PC-3 (cell line): Measurements from ENCODE around the gene CRTC1. TPM values are rescaled to one million over a fixed set of nuclear protein-coding genes. Genes with fewer than 3 reads are reported as not detected.

Experiments
- ATAC-seq: fragments of 200-7000 bp; cut with Tn5 transposase; 2 replicates; pipeline ENCODE4 v1.9.1; 2020; ENCODE audit warnings: mild to moderate bottlenecking, moderate library complexity
- BruUV-seq: library from RNA; stranded (reverse); fragments of 400-500 nt; replicated peaks from 2 replicates; lab custom pipeline; 2021; lab: Mats Ljungman, UMichigan
- CTCF ChIA-PET: fragments of 300-600 bp; sonication (Branson Sonifier 250); formaldehyde crosslinking; loops from one replicate; lab custom pipeline; 2022; ENCODE audit warnings: antibody characterized with exemption; lab: Charles Lee
- POLR2A ChIA-PET: fragments of 300-600 bp; sonication (Branson Sonifier 250); formaldehyde crosslinking; loops from one replicate; lab custom pipeline; 2022; ENCODE audit warnings: antibody characterized with exemption; ENCODE audit not compliant: unreplicated experiment; lab: Charles Lee
- DNase-seq: peaks from one replicate; pipeline ENCODE4 v3.0.0-alpha.2; 2015
- H2AFZ ChIP-seq: fragments of 300-600 bp; sonication (generic); 2 replicates; pipeline ENCODE4 v1.6.0; 2016; ENCODE audit warnings: antibody characterized with exemption, low read length
- H3F3A ChIP-seq: fragments of 300-600 bp; sonication (generic); one replicate; pipeline ENCODE4 v1.6.0; 2017; ENCODE audit warnings: antibody characterized with exemption, low read length, control low read depth, mild to moderate bottlenecking; ENCODE audit not compliant: unreplicated experiment
- H3K27ac ChIP-seq: fragments of 300-600 bp; sonication (generic); 2 replicates; pipeline ENCODE4 v1.5.1; 2016; ENCODE audit warnings: mild to moderate bottlenecking, low read length
- H3K27me3 ChIP-seq: fragments of 300-600 bp; sonication (generic); 2 replicates; pipeline ENCODE4 v1.6.1; 2016; ENCODE audit warnings: low read length, mixed read lengths
- H3K36me3 ChIP-seq: fragments of 300-600 bp; sonication (generic); 2 replicates; pipeline ENCODE4 v1.6.1; 2016; ENCODE audit warnings: low read depth, mixed run types, low read length, mixed read lengths
- H3K4me1 ChIP-seq: fragments of 300-600 bp; sonication (generic); 2 replicates; pipeline ENCODE4 v1.5.1; 2016; ENCODE audit warnings: low read length; ENCODE audit not compliant: insufficient read depth
- H3K4me2 ChIP-seq: fragments of 300-600 bp; sonication (generic); 2 replicates; pipeline ENCODE4 v1.6.0; 2016; ENCODE audit warnings: low read length
- H3K4me3 ChIP-seq: fragments of 300-600 bp; sonication (generic); 2 replicates; pipeline ENCODE4 v1.5.1; 2016; ENCODE audit warnings: mild to moderate bottlenecking, low read length, mixed read lengths
- H3K79me2 ChIP-seq: fragments of 300-600 bp; sonication (generic); 2 replicates; pipeline ENCODE4 v1.6.1; 2017; ENCODE audit warnings: low read length, mixed read lengths
- H3K9ac ChIP-seq: fragments of 300-600 bp; sonication (generic); 2 replicates; pipeline ENCODE4 v1.6.0; 2016; ENCODE audit warnings: mild to moderate bottlenecking, low read length
- H3K9me2 ChIP-seq: fragments of 300-600 bp; sonication (generic); replicated peaks from 2 replicates; pipeline ENCODE4 v1.6.1; 2016; ENCODE audit warnings: mixed run types, low read length, mixed read lengths
- H3K9me3 ChIP-seq: fragments of 300-600 bp; sonication (generic); 2 replicates; pipeline ENCODE4 v1.6.1; 2016; ENCODE audit warnings: low read length, mixed read lengths
- H4K20me1 ChIP-seq: fragments of 300-600 bp; sonication (generic); 2 replicates; pipeline ENCODE4 v1.6.1; 2016; ENCODE audit warnings: low read length, mixed read lengths
- CTCF ChIP-seq: fragments of 300-600 bp; sonication (generic); conservative IDR thresholded peaks from 2 replicates; pipeline ENCODE4 v1.5.1; 2017; ENCODE audit warnings: antibody characterized with exemption, low read depth, mild to moderate bottlenecking, low read length
- EZH2 ChIP-seq: fragments of 300-600 bp; sonication (generic); IDR thresholded peaks from one replicate; pipeline ENCODE4 v1.6.1; 2017; ENCODE audit warnings: antibody characterized with exemption, mild to moderate bottlenecking, low read length; ENCODE audit not compliant: unreplicated experiment
- EZH2phosphoT487 ChIP-seq: fragments of 300-600 bp; sonication (generic); IDR thresholded peaks from 2 replicates; pipeline ENCODE4 v1.6.1; 2018; ENCODE audit warnings: mild to moderate bottlenecking, antibody characterized with exemption, low read length, borderline replicate concordance
- intact Hi-C: fragments of 100-400 bp; cut with micrococcal nuclease; formaldehyde crosslinking; loops from 2 replicates; pipeline ENCODE4 v1.9.0; 2023
- total RNA-seq: library from RNA; depleted of rRNA; stranded (reverse); fragments of >200 nt; gene quantifications from 2 replicates; pipeline ENCODE4 v1.2.3, GENCODE V29; 2014

Gene CRTC1
- total RNA-seq, 1 experiment from 2014 or later = 6.7 TPM

- ATAC-seq (no peak), DNase-seq (no peak)
- no peaks in the 10 kb centered on the region for H3K4me1 ChIP-seq
- H3K9me2 ChIP-seq = no peaks in the 10 kb centered on the region
- H3K27ac ChIP-seq = no peak overlapping the region
- H3K27me3 ChIP-seq = no peaks in the 10 kb centered on the region
- no peak overlapping the region for H3K4me3 ChIP-seq
- no peaks in the 10 kb centered on the region for H3F3A ChIP-seq
- H3K9me3 ChIP-seq = no peaks in the 10 kb centered on the region
- ChIA-PET POLR2A (no interaction called here), CTCF (no interaction called here)
- intact Hi-C loops = no loop called here
- H2AFZ ChIP-seq = no peak overlapping the region
- H3K36me3 ChIP-seq = no peaks in the 10 kb centered on the region
- no peaks in the 10 kb centered on the region for H4K20me1 ChIP-seq
- no TSS peak for BruUV-seq
- H3K79me2 ChIP-seq = no peaks in the 10 kb centered on the region
- TF ChIP-seq EZH2phosphoT487 (no peak), CTCF (no peak), EZH2 (no peak)
- no peak overlapping the region for H3K4me2 ChIP-seq
- no peak overlapping the region for H3K9ac ChIP-seq
These were observed 13.6 kb upstream of the CRTC1 start for GRCh38 chr19:18669883-18670282.

GRCh38 chr19:18670312-18670711, 13.2 kb upstream of the CRTC1 start:
- Histone ChIP-seq H3K79me2 (no peaks in the 10 kb centered on the region), H3K36me3 (no peaks in the 10 kb centered on the region), H3F3A (no peaks in the 10 kb centered on the region), H3K27me3 (no peaks in the 10 kb centered on the region), H2AFZ (no peak overlapping the region), H3K9me3 (no peaks in the 10 kb centered on the region), H3K27ac (no peak overlapping the region), H3K4me1 (no peaks in the 10 kb centered on the region), H3K9ac (no peak overlapping the region), H4K20me1 (no peaks in the 10 kb centered on the region), H3K9me2 (no peaks in the 10 kb centered on the region), H3K4me3 (no peak overlapping the region), H3K4me2 (no peak overlapping the region)
- POLR2A ChIA-PET = no interaction called here
- TF ChIP-seq EZH2 (no peak), EZH2phosphoT487 (no peak), CTCF (no peak)
- DNase-seq = no peak
- BruUV-seq = no TSS peak
- intact Hi-C loops = no loop called here
- CTCF ChIA-PET = interaction anchor here (0.6 kb wide), 1 partner anchor 161 kb away, joined by 3 read pairs; the partner anchor contains the start of gene UPF1
- ATAC-seq = no peak

- POLR2A ChIA-PET = no interaction called here
- no TSS peak for BruUV-seq
- Histone ChIP-seq H3F3A (no peaks in the 10 kb centered on the region), H3K9me3 (no peaks in the 10 kb centered on the region), H3K79me2 (no peaks in the 10 kb centered on the region), H4K20me1 (no peaks in the 10 kb centered on the region), H3K27ac (no peak overlapping the region), H3K4me3 (no peak overlapping the region), H3K27me3 (no peaks in the 10 kb centered on the region), H3K9me2 (no peaks in the 10 kb centered on the region), H2AFZ (no peak overlapping the region), H3K4me2 (no peak overlapping the region), H3K4me1 (no peaks in the 10 kb centered on the region), H3K9ac (no peak overlapping the region), H3K36me3 (no peaks in the 10 kb centered on the region)
- TF ChIP-seq EZH2phosphoT487 (no peak), CTCF (no peak), EZH2 (no peak)
- CTCF ChIA-PET = no interaction called here
- ATAC-seq = no peak
- DNase-seq = no peak
- intact Hi-C loops = no loop called here
These were observed 12.0 kb upstream of the CRTC1 start for GRCh38 chr19:18671303-18672043.
